ENCODE data around the gene HCN1. TPM values are rescaled to one million over a fixed set of nuclear protein-coding genes. Genes with fewer than 3 reads are reported as not detected.

The HCN1 gene
- total and polyA plus RNA-seq, 2 of the 13 experiments (the other 11 are each of a cell fraction or from before 2014, with no cell fraction given) = not detected

GRCh38 chr5:45622365-45622764 lies 73.8 kb downstream of the HCN1 start (continued):
- TF ChIP-seq MAFF (IDR thresholded peaks at IDR 0.05; ENCODE audit: low read depth, low read length) = peak; percentile 84
- TF ChIP-seq PAX8 (CRISPR knock-in tag; IDR thresholded peaks at IDR 0.05; ENCODE audit: borderline replicate concordance) = no peak
- TF ChIP-seq NFE2L1 (CRISPR knock-in tag; IDR thresholded peaks at IDR 0.05; ENCODE audit: borderline replicate concordance) = no peak
- no peak for TF ChIP-seq NKX3-1 (CRISPR knock-in tag; IDR thresholded peaks at IDR 0.05)

- Histone ChIP-seq H3K79me2 (ENCODE audit: insufficient read depth, low read length) (no peaks in the 10 kb centered on the region), H3K4me2 (ENCODE audit: low read depth, low read length) (no peak overlapping the region), H3K27me3 (ENCODE audit: control insufficient read depth in 1 of 2, insufficient read depth in 2 of 2, low read length in 2 of 2) (no peaks in the 10 kb centered on the region), H4K20me1 (ENCODE audit: insufficient read depth, low read length) (no peaks in the 10 kb centered on the region), H3K4me3 (replicated peaks in 1 of 3; ENCODE audit: insufficient read depth in 1 of 3, low read depth in 2 of 3, low read length in 3 of 3) (no peak overlapping the region), H2AFZ (ENCODE audit: low read length) (no peak overlapping the region), H3K9ac (ENCODE audit: insufficient read depth, low read depth, low read length) (no peak overlapping the region), H3K4me1 (ENCODE audit: insufficient read depth, low read length) (no peaks in the 10 kb centered on the region), H3K27ac (ENCODE audit: extremely low read length, insufficient read depth, low read length) (no peak overlapping the region), H3K36me3 (replicated peaks in 1 of 2; ENCODE audit: control insufficient read depth in 1 of 2, insufficient read depth in 2 of 2, low read length in 2 of 2) (no peaks in the 10 kb centered on the region), H3K9me3 (ENCODE audit: low read length) (peaks cover 47% of the 10 kb centered on the region)
- WGBS (ENCODE audit: low lambda C conversion rate) = 16% methylated on average over 3 of the region's 3 CpGs
- POLR2A ChIA-PET = no interaction called here
- DNase-seq (ENCODE audit: low spot score) (no peak), ATAC-seq (no peak), FAIRE-seq (no peak)
- CTCF ChIA-PET (ENCODE audit: low intra/inter-chr PET ratio, low total read pairs) = no interaction called here
- no TSS peak for BruUV-seq (replicated peaks)
- intact Hi-C loops (cut with micrococcal nuclease; ENCODE audit: unreplicated experiment) = no loop called here
- in situ Hi-C loops (cut with HindIII; ENCODE audit: extremely low pct_ligation_motif_present, low pct_unique_long_range_greater_than_20kb) = no loop called here
- TF ChIP-seq CBX2 (IDR thresholded peaks at IDR 0.05; ENCODE audit: low read depth, low read length) = no peak
- TF ChIP-seq CBX2 (CRISPR knock-in tag; IDR thresholded peaks at IDR 0.05; ENCODE audit: low read depth) = no peak
- TF ChIP-seq ZNF800 (CRISPR knock-in tag; IDR thresholded peaks at IDR 0.05) = no peak
- no peak for TF ChIP-seq MTF1 (CRISPR knock-in tag; IDR thresholded peaks at IDR 0.05)
- no peak for TF ChIP-seq ZNF446 (CRISPR knock-in tag; IDR thresholded peaks at IDR 0.05)
- no peak for TF ChIP-seq ZNF652 (CRISPR knock-in tag; IDR thresholded peaks at IDR 0.05; ENCODE audit: borderline replicate concordance, low read depth)
- TF ChIP-seq GZF1 (CRISPR knock-in tag; IDR thresholded peaks at IDR 0.05) = no peak
- no peak for TF ChIP-seq CBFB (CRISPR knock-in tag; IDR thresholded peaks at IDR 0.05)
- no peak for TF ChIP-seq ZBTB4 (CRISPR knock-in tag; IDR thresholded peaks at IDR 0.05; ENCODE audit: borderline replicate concordance)
- TF ChIP-seq ZFY (CRISPR knock-in tag; IDR thresholded peaks at IDR 0.05) = no peak
- TF ChIP-seq PRMT3 (CRISPR knock-in tag; IDR thresholded peaks at IDR 0.05; ENCODE audit: borderline replicate concordance, low read depth) = no peak
- no peak for TF ChIP-seq ZNF720 (CRISPR knock-in tag; IDR thresholded peaks at IDR 0.05)
Measured at GRCh38 chr5:45617859-45618416, 78.2 kb downstream of the HCN1 start.

Data from HepG2 (cell line).